Measurements from ENCODE around the gene CEP95. TPM values are rescaled to one million over a fixed set of nuclear protein-coding genes. Genes with fewer than 3 reads are reported as not detected.

Gene CEP95
- polyA plus RNA-seq, 2 of the 4 experiments (the other 2 are of a cell fraction) = 30.0 to 73.0 TPM

DNA sequence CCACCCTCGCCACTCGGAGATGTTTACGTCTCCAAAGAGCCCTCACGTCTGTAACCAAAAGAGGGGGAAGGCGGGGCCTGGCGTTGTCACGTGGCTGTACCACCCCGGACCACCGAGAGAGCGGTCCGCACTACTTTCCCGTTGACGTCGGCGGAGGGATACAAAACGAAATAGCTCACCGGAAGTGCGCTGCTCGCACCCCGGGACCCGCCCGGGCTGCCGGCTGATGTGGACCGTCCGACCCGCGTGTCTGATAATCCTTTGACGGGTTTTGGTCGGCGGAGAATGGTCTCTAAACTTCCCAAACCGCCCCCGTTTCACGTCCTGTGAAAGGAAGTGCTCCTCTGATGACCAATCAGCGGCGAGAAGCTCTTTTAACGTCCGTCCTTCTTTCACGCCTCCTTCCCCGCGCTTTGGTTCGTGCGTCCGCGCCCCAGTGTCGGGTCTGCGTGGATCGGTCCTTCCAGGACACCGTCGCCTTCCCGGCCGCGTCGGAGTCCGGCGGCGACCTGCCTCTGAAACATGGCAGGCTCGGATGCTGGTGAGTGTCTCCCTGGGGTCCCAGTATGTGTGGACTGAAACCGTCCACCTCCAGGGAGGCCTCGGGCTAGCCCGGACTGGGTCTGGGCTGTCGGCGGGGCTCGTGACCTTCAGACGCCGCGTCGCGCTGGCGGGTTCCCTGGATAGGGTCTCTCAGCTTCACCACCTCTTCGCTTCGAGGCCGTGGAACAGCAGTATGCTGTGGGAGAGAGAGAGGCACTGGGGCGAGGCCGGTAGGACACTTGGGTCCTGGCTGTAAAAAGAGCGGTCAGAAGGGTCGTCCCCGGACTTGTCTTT is at the start of gene CEP95 (continued):
- TF ChIP-seq JUN (IDR thresholded peaks at IDR 0.05) (peak in 1 of 2 experiments; percentile 83; a peak in 4 of 5 replicates), TFCP2L1 (CRISPR knock-in tag; IDR thresholded peaks at IDR 0.05) (no peak), TP53 (CRISPR knock-in tag; IDR thresholded peaks at IDR 0.05) (peak; percentile 44; the same call in 1 of the 2 replicates), ZFP36 (IDR thresholded peaks at IDR 0.05; ENCODE audit: borderline replicate concordance, partially characterized antibody) (no peak), CHD4 (IDR thresholded peaks at IDR 0.05; ENCODE audit: borderline replicate concordance) (no peak), NPAS2 (CRISPR knock-in tag; IDR thresholded peaks at IDR 0.05; ENCODE audit: borderline replicate concordance) (peak; percentile 93), NFE2L2 (conservative IDR thresholded peaks at IDR 0.05; ENCODE audit: low read length) (no peak), EHF (CRISPR knock-in tag; IDR thresholded peaks at IDR 0.05) (0 out of 2 replicates have a peak, but pooled peaks have one; percentile 60), CEBPB (IDR thresholded peaks at IDR 0.05) (no peak; a peak in 2 of 4 replicates), RFX5 (IDR thresholded peaks at IDR 0.05) (peak; percentile 73; the same call in 1 of the 2 replicates), HEYL (CRISPR knock-in tag; IDR thresholded peaks at IDR 0.05) (no peak), RCOR1 (IDR thresholded peaks at IDR 0.05; ENCODE audit: low read depth, low read length) (no peak), RARB (CRISPR knock-in tag; IDR thresholded peaks at IDR 0.05) (no peak), JUNB (IDR thresholded peaks at IDR 0.05) (no peak), SREBF2 (IDR thresholded peaks at IDR 0.05) (no peak), HOXB5 (CRISPR knock-in tag; IDR thresholded peaks at IDR 0.05) (0 out of 2 replicates have a peak, but pooled peaks have one; percentile 16), MYC (IDR thresholded peaks at IDR 0.05; ENCODE audit: borderline replicate concordance, low read length) (peak; percentile 27; the same call in 1 of the 2 replicates), EHMT2 (IDR thresholded peaks at IDR 0.05; ENCODE audit: low read depth) (no peak), ZC3H11A (IDR thresholded peaks at IDR 0.05) (no peak), POLR2AphosphoS2 (conservative IDR thresholded peaks at IDR 0.05; ENCODE audit: low read length) (no peak), SMC3 (IDR thresholded peaks at IDR 0.05) (no peak), HOXB13 (CRISPR knock-in tag; IDR thresholded peaks at IDR 0.05; ENCODE audit: low read depth) (no peak), GATA3 (IDR thresholded peaks at IDR 0.05; ENCODE audit: borderline replicate concordance) (0 out of 2 replicates have a peak, but pooled peaks have one; percentile 16), ZNF302 (CRISPR knock-in tag; IDR thresholded peaks at IDR 0.05) (no peak)
- TF ChIP-seq, protein P1, sequence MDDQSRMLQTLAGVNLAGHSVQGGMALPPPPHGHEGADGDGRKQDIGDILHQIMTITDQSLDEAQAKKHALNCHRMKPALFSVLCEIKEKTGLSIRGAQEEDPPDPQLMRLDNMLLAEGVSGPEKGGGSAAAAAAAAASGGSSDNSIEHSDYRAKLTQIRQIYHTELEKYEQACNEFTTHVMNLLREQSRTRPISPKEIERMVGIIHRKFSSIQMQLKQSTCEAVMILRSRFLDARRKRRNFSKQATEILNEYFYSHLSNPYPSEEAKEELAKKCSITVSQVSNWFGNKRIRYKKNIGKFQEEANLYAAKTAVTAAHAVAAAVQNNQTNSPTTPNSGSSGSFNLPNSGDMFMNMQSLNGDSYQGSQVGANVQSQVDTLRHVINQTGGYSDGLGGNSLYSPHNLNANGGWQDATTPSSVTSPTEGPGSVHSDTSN (IDR thresholded peaks at IDR 0.05) = peak; percentile 94
- TF ChIP-seq, protein P2, sequence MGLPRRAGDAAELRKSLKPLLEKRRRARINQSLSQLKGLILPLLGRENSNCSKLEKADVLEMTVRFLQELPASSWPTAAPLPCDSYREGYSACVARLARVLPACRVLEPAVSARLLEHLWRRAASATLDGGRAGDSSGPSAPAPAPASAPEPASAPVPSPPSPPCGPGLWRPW (IDR thresholded peaks at IDR 0.05) = no peak
- TF ChIP-seq, protein P3, sequence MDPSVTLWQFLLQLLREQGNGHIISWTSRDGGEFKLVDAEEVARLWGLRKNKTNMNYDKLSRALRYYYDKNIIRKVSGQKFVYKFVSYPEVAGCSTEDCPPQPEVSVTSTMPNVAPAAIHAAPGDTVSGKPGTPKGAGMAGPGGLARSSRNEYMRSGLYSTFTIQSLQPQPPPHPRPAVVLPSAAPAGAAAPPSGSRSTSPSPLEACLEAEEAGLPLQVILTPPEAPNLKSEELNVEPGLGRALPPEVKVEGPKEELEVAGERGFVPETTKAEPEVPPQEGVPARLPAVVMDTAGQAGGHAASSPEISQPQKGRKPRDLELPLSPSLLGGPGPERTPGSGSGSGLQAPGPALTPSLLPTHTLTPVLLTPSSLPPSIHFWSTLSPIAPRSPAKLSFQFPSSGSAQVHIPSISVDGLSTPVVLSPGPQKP (IDR thresholded peaks at IDR 0.05; ENCODE audit: low read depth, low read length) = peak; percentile 89
- TF ChIP-seq, protein P4, sequence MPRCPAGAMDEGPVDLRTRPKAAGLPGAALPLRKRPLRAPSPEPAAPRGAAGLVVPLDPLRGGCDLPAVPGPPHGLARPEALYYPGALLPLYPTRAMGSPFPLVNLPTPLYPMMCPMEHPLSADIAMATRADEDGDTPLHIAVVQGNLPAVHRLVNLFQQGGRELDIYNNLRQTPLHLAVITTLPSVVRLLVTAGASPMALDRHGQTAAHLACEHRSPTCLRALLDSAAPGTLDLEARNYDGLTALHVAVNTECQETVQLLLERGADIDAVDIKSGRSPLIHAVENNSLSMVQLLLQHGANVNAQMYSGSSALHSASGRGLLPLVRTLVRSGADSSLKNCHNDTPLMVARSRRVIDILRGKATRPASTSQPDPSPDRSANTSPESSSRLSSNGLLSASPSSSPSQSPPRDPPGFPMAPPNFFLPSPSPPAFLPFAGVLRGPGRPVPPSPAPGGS (IDR thresholded peaks at IDR 0.05) = no peak; the same call in 2 of the 3 replicates

Data from A549 (cell line).